HG02678 (cell line): Measurements from ENCODE around the gene ELL2.
"Not testable (repeated sequence)": the region's sequence is repeated elsewhere in the genome, so short reads cannot be mapped to it uniquely, and the experiment has no call there.

Source experiments
- ATAC-seq: cut with Tn5 transposase; IDR thresholded peaks from one replicate; pipeline ENCODE4 v1.9.1; 2021; ENCODE audit warnings: mild to moderate bottlenecking, moderate library complexity; ENCODE audit not compliant: unreplicated experiment

Gene ELL2

GRCh38 chr5:95862671-95863382 is 98.8 kb downstream of the ELL2 start:
- ATAC-seq: no peak

DNA sequence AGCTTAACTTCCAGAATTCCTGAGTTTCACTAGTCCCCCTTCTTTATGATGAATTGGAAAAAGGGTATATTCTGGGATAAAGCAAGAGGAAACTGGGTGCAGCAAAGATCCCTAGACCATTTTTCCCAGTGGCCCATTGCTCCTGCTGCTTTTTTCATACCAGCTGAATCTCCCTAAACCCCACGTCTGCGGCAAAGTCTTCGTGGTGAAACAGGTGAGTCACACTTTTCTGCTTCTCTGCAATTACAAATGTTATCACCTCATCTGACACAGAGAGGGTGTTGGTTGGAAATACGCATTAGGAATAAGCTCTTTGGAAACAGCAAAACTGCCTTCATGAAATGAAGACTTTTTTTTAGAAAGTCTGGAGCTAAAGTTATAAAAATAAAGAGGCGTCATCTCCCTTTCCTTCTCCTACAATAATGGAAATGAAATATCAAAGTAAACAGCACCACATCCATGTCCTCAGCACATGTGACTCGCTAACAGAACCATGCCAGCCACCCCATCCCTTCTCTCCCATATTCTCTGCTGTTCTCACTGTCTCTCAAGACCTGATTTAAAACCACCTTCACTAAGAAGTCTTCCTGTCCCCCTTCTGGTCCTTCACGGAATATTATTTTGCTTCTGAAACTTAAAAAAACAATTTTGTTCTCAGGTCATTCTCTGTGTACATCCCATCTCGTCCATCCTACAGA is 99.6 kb downstream of the ELL2 start:
- ATAC-seq: no peak

GRCh38 chr5:95861221-95861863 is 100.3 kb downstream of the ELL2 start:
- ATAC-seq: no peak

DNA sequence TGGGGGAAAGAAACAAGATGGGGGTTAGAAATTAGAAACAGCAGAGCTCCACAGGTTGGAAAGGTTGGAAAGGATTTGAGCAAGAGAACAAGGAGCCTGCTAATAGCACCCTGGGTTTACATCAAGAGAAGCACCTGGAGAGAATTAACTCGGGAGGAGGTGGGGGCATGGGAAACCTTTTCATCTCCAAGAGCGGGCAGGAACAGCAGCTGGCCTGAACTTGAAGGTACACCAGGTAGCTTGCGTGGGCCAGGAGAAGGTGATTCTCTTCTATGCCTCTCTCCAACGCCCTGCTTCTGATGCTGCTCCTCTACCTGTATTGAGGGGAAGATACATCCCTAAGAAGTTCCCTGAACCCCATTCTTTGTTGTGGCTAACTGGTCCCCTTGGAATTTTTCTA is 102.0 kb downstream of the ELL2 start:
- ATAC-seq: no peak

DNA sequence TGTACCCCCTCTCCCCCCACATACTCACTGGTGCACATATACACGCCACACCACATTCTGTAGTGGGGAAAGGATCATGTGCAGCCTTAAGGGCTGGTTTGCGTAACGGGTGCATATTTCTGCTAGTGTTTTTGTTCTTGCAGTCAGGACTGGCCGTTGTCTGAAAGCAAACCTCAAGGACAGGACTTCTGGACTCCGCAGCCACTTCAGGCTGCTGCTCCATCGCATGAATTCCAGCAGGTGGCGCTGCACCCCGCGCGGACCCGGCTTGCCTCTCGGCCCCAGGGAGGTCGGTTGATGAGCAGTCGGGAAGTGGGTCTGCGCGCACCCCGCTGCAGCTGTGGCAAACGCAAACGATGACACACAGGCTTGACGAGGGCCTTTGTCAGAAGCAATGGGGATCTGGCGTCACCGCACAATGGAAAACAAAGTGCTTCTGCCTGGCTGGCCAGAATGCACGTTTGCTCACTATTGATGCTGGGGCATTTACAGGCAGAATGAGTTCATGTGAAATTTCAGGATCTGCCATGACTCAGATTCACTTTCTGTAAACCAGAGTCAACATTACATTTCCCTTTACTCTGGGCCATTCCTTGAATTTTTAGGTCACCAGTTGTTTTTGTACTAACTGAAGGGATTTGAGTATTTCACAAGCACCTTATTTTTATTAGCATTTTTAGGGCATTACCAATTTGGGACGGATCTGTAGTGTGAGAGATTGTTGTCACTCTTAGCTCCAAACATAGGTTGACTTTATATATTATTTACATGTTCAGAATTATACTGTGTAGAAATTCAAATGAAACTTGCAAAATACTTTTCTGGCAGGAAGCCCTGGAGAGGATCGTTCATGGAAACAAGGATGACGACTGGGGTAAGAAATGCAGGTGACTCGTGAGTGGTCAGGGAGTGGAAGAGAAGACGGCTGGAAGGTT is 102.7 kb downstream of the ELL2 start:
- ATAC-seq: peak; percentile 91

DNA sequence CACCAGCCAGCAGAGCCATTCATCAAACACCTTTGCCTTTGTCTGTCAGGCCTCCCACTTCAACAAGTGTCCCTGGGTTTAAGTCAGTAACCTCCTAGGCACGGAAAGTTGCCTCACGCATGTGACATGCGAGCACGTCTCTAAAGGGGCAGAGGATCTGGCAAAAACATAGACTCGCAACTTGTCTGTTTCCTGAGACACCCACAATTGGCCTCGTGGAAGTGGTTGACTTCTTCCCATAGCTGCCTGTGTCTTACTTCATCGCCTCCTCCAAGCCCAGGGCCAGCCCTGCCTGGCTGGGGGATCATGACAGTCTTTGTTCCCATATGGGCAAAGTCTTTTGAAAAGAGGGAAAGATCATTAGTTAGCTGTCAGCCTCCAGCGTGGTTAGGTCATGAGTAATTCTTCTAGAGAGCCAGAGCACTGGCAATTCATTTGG is 103.6 kb downstream of the ELL2 start:
- ATAC-seq: no peak

DNA sequence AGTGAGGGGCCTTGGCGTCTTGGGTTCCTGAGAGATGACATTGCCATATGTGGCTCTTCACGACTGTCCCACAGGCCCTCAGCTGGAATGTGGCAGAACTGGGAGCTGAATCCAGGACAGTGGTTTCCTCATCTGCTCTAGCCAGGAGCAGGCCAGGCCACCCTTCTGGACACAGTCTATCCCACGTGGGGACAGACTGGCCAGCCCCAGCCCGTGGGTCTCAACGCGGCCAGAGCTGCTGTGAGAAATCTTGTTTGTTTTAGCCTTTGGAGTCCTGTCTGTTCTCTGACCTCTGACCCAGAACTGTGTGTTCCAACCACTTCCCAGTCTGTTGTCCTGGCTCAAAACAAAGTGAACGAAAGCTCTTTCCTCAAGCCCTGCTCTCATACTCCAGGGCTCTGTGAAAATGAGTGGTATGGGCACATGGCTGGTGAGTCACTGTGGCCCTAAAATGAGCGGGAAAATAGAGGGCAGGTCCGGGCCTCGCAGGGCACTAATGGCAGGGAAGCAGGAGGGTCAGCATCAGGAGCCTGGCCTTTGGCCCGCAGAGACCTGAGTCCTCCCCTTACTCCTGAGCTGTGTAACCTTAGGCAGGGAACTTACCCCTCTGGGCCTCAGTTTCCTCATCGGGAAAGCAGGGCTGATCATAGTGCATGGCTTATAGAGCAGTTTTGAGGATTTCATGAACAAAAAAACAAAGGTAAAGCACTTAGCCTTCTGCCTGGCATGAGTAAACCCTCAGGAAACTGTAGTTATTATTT is 104.3 kb downstream of the ELL2 start:
- no peak for ATAC-seq

DNA sequence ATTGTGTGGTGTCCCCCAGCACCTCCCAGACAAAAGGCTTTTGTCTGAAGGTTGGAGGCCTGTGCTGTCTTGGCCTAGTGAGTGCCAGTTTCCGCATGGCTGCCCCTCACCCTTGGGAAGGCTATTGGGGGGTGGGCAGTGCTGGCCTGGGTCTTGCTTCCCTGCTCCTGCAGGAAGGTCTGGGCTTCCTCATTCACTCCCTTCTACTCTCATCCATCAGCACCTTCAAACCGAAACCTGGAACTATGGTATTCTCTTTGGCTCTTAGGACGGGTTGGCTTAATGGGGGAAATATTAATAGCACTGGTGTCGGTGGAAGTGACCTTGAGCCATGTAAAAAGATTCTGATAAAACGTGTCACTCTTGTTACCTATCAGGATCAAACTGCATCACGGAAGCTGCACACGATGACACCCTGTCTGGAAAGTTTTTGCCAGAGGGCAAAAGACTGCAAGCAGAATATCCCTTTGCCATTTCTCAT is 105.1 kb downstream of the ELL2 start:
- ATAC-seq: no peak

DNA sequence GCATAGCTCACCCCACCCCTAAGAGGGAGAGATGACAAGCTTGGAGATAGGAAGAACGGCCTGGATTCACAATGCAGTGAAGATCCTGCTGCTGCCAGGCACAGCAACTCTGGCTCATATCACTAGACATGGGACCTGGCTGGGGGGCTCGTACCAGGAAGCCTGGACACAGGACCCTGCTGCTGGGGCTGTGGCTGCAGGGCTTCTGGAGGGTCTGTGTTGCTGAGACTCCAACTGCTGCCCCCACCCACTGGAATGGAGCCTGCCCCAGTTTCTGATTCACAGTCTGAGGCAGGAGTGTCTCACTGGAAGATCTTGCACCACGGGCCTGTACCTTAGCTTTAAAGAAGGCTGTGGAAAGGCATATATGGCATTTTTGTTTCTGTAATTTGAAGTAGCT is 108.2 kb downstream of the ELL2 start:
- no peak for ATAC-seq

GRCh38 chr5:95852567-95852966 is 109.1 kb downstream of the ELL2 start:
- ATAC-seq: no peak

GRCh38 chr5:95851141-95851540 is 110.5 kb downstream of the ELL2 start:
- ATAC-seq: not testable (repeated sequence)

GRCh38 chr5:95850391-95850894 is 111.2 kb downstream of the ELL2 start:
- no peak for ATAC-seq

DNA sequence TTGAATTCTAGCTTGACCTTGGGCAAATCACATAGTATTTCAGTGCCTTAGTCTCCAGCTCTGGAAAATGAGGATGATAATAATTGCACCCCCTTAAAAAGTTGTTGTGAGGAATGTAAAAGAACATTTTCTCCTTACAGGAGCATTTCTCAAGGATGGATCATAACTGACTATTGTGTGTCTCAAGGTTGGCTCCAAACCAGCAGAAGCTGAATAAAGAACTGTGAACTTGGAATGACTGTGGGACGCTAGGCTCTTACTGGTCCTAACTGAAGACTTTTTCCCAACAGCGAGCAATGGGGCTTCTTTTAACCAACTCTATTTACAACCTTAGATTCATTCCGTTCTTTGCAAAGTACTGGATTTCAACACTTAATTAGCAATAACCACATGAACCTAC is 113.0 kb downstream of the ELL2 start:
- no peak for ATAC-seq

DNA sequence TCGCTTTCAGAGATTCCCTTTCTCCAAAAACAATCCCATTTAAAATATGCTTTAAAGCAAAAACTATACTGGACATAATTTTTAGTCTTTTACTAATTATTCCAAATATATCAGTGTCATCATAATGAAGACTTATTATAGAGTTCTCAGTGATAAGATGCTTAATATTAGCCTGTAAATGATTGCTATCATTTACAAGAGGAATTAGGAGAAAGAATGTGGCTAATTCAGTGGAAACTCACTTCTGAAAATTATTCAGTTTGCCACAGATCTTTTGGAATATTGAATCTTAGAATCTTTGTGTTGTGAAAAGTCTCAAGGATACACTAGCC is 114.4 kb downstream of the ELL2 start:
- ATAC-seq: no peak

DNA sequence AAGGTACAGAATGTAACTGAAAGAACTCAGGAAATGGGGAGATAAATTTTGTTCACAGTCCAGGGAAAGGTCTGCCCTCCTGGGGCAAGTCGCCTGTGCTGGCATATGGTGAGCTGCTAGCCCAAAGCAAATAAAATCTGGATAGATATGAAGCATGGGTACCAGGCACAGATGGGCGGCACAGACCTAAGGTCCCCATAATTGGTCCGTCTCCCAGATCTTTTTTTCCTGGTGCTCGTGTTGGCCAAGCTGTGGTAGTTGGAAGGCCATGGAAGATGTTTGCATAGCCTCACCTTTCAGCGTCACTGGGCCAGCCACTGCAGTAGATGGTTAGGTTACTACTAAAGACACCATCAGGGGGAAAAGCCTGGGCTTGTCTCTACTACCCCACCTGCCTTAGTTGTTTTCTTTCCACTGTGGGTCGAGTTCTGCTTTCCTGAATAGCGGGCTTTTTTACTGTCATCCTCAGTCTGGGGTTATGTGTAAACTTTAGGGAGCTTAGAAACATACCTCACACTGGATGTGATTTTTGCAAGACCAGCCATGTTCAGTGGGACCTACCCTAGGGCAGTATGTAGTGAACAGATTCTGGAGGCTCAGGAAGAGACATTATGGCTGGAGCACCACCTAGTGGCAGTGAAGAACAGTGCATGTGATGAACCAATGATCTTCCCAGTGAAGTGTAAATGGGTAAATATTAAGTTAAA is 114.9 kb downstream of the ELL2 start:
- ATAC-seq: peak; percentile 68

GRCh38 chr5:95845391-95845790 is 116.3 kb downstream of the ELL2 start:
- ATAC-seq: no peak

- no peak for ATAC-seq
Observed at GRCh38 chr5:95843733-95844223, 117.9 kb downstream of the ELL2 start.

DNA sequence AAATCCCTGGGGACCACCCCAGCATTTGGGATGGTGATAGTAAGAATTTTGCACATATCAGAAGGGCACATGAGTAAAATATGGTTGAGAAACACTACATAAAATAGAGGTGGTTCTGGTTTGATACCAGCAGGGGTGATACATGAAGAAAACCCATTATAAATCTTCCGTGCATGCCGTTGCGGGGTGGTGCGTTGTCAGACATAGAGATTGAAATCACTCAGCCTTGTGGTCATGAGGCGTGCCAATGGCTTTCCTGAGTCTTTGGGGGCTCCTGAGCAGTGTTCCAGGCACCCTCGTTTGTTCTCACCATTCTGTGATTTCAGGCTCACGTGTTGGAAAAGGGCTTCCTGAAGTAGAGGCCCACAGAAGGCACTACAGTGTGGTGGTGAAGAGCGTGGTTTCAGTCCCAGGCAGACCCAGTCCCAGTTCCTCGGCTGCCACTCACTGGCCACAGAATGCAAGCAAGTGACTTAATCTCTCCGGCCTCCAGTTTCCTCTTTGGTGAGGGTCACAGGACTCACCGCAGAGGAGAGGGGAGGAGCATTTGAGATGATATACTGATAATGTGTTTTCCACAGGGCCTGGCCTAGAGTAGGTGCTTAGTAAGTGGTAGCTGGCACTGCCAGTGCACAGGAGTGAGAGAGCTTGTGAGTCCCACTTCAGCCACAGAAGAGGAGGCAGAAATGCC is 118.7 kb downstream of the ELL2 start:
- ATAC-seq: peak; percentile 93
